Right kidney (tissue), 1 donor: ENCODE data around the gene ATOX1.
"Not testable (repeated sequence)": the region's sequence is repeated elsewhere in the genome, so short reads cannot be mapped to it uniquely, and the experiment has no call there.

Experiments
- DNase-seq: peaks from one replicate; pipeline ENCODE4 v3.0.0-alpha.2; 2016

Gene ATOX1

GRCh38 chr5:151700820-151701219 lies 57.6 kb downstream of the ATOX1 start:
- no peak for DNase-seq

GRCh38 chr5:151700296-151700695 lies 58.1 kb downstream of the ATOX1 start:
- no peak for DNase-seq

GRCh38 chr5:151699071-151699901 lies 59.1 kb downstream of the ATOX1 start:
- DNase-seq: peak; percentile 73

DNA sequence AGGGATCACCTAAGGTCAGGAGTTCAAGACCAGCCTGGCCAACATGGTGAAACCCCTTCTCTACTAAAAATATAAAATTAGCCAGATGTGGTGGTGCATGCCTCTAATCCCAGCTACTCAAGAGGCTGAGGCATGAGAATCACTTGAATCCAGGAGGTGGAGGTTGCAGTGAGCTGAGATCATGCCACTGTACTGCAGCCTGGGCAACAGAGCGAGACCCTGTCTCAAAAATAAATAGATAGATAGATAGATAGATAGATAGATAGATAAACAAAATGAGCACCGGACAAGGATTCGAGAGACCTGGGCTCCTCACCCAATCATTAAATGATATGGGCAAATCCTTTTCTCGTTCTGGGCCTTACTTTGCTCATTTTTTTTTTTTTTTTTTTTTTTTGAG lies 60.4 kb downstream of the ATOX1 start:
- not testable (repeated sequence) for DNase-seq

DNA sequence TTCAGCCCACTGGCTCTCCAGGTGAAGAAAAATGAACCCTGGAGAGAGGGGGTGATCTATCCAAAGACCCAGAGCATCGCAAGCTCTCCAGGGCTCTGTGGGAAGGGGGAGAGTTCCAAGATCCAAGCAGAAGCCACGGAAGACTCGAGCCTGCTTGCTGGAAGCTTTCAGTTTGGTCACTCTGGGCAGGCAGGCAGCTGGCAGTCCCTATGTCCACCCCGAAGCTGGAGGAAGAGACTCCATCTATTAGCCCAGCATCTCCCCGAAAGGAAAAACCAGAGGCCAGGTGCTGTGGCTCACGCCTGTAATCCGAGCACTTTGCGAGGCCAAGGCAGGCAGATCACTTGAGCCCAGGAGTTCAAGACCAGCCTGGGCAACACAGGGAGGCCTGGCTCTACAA lies 61.0 kb downstream of the ATOX1 start:
- no peak for DNase-seq

GRCh38 chr5:151696470-151697061 lies 61.9 kb downstream of the ATOX1 start:
- peak; percentile 77 for DNase-seq

DNA sequence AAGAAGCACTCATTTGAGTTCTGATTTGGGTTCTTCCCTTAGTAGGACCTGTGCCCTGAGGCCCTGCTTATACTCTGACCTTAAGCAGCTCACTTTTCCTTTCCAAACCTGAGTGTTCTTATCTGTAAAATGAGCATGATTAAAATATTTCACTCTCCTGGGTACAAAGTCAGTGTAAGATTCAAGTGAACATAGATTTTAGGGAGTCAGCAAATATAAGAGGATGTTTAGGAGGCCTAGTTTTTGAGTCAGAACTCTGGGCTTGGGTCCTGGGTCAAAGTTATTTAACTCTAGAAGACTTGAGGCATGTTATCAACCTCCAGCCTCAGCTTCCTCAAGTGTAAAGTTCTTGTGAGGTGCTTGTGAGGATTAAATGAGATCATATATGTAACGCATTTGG lies 63.0 kb downstream of the ATOX1 start:
- DNase-seq: no peak

GRCh38 chr5:151694035-151694485 lies 64.4 kb downstream of the ATOX1 start:
- DNase-seq: no peak
